Measurements from ENCODE around the gene CDK12. TPM values are rescaled to one million over a fixed set of nuclear protein-coding genes. Genes with fewer than 3 reads are reported as not detected.
"Not testable (repeated sequence)": the region's sequence is repeated elsewhere in the genome, so short reads cannot be mapped to it uniquely, and the experiment has no call there.

Gene CDK12
- total RNA-seq, 1 experiment from 2014 or later: 50.4 TPM

- not testable (repeated sequence) for DNase-seq (ENCODE audit: low spot score)
These were observed 35.6 kb downstream of the CDK12 start for GRCh38 chr17:39496921-39497320.

DNA sequence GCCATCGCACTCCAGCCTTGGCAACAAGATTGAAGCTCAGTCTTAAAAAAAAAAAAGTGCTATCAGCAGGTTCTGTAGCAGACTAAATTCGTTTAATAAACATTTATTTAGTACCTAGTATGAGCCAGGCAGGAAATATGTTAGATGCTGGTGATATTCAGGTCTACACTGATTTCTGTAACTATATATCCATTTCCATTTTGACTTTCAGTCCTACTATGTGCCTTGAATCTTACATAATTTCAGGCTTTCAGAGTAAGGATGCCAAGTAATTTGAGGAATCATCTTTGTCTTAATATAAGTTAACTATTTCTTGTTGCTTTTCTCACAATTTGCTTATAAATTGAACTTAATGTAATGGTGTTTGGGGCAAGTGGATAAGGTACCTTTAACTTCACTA lies 46.2 kb downstream of the CDK12 start:
- DNase-seq (ENCODE audit: low spot score): no peak

DNA sequence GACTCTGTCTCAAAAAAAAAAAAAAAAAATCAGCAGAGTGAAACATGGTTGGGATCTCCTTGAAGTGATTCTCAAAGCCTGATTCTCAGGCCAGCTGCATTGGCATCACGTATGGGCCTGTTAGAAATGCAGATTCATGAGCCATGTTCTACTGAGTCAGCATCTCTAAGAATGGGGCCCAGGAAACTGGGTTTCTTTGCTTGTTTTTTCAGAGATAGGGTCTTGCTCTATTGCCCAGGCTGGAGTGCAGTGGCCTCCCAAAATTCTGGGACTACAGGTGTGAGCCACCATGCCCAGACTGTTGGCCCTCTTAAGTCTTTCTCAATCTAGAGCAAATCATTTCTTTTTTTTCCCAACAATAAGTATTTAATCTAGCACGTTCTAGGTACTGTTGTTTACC lies 47.7 kb downstream of the CDK12 start:
- DNase-seq (ENCODE audit: low spot score): no peak

- DNase-seq (ENCODE audit: low spot score): no peak
These were observed 52.0 kb downstream of the CDK12 start for GRCh38 chr17:39513309-39513708.

DNA sequence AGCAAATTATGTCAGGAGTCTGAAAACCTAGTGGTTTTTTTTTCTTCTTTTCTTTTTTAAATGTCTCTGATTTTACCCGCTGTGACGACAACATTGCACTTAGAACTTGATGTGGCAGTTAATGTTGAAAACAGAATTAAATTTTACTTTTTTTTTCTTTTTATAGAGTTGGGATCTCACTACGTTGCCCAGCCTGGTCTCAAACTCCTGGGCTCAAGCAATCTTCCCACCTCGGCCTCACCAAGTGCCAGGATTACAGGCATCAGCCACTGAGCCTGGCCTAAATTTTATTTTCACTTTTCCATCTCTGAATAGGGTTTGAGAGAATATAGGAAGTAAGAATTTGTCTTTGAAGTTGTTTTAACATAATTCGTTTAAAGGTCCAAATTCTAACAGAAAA lies 52.6 kb downstream of the CDK12 start:
- DNase-seq (ENCODE audit: low spot score): no peak

GRCh38 chr17:39517224-39517623 lies 55.9 kb downstream of the CDK12 start:
- DNase-seq (ENCODE audit: low spot score): peak; percentile 85

DNA sequence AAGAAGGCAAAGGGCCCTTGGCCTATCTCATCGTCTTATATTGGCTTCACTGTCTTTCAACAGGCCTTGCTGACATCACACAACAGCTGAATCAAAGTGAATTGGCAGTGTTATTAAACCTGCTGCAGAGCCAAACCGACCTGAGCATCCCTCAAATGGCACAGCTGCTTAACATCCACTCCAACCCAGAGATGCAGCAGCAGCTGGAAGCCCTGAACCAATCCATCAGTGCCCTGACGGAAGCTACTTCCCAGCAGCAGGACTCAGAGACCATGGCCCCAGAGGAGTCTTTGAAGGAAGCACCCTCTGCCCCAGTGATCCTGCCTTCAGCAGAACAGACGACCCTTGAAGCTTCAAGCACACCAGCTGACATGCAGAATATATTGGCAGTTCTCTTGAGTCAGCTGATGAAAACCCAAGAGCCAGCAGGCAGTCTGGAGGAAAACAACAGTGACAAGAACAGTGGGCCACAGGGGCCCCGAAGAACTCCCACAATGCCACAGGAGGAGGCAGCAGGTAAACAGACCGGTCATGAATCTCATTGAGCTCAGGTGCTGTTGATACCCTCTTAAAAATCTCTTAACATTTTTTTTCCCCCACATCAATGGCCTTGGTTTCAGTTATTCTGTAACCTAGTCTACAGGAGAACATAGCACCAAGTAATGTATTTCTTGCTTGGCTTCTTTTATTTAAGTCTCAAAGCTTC lies 64.7 kb downstream of the CDK12 start:
- no peak for DNase-seq (ENCODE audit: low spot score)

DNA sequence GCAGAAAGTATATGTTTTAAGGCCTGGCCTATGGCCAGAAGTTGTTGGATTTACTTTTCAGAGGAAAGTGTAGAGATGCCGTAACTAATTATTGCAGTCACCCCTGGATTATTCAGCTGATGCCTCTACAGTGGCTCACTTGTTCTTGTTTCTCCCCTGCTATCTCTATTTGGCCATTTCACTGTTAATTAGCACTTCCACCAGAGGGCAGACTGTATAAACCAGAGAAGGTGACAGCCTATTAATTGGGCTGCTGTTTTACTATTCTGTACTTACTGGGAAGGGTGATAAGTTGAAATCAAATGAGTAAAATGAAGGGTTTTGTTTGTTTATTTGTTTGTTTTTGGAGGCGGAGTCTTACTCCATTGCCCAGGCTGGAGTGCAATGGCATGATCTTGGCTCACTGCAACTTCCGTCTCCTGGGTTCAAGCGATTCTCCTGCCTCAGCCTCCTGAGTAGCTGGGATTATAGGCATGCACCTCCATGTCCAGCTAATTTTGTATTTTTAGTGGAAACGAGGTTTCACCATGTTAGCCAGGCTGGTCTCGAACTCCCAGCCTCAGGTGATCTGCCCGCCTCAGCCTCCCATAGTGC lies 66.0 kb downstream of the CDK12 start:
- no peak for DNase-seq (ENCODE audit: low spot score)

- no peak for DNase-seq (ENCODE audit: low spot score)
These were observed 68.2 kb downstream of the CDK12 start for GRCh38 chr17:39529455-39529854.

DNA sequence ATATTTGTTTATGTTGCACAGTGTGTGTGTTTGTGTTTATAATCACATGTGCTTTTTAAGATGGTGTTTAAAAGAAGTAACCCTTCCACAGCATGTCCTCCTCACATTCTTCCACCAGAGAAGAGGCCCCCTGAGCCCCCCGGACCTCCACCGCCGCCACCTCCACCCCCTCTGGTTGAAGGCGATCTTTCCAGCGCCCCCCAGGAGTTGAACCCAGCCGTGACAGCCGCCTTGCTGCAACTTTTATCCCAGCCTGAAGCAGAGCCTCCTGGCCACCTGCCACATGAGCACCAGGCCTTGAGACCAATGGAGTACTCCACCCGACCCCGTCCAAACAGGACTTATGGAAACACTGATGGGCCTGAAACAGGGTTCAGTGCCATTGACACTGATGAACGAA lies 69.2 kb downstream of the CDK12 start:
- no peak for DNase-seq (ENCODE audit: low spot score)

DNA sequence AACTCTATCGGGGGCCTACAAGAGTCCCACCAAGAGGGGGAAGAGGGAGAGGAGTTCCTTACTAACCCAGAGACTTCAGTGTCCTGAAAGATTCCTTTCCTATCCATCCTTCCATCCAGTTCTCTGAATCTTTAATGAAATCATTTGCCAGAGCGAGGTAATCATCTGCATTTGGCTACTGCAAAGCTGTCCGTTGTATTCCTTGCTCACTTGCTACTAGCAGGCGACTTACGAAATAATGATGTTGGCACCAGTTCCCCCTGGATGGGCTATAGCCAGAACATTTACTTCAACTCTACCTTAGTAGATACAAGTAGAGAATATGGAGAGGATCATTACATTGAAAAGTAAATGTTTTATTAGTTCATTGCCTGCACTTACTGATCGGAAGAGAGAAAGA lies 70.0 kb downstream of the CDK12 start:
- no peak for DNase-seq (ENCODE audit: low spot score)

- no peak for DNase-seq (ENCODE audit: low spot score)
These were observed 72.6 kb downstream of the CDK12 start for GRCh38 chr17:39533891-39534290.

GRCh38 chr17:39534768-39535405 lies 73.6 kb downstream of the CDK12 start:
- DNase-seq (ENCODE audit: low spot score): no peak

- DNase-seq (ENCODE audit: low spot score): no peak
These were observed 75.2 kb downstream of the CDK12 start for GRCh38 chr17:39536468-39536867.

DNA sequence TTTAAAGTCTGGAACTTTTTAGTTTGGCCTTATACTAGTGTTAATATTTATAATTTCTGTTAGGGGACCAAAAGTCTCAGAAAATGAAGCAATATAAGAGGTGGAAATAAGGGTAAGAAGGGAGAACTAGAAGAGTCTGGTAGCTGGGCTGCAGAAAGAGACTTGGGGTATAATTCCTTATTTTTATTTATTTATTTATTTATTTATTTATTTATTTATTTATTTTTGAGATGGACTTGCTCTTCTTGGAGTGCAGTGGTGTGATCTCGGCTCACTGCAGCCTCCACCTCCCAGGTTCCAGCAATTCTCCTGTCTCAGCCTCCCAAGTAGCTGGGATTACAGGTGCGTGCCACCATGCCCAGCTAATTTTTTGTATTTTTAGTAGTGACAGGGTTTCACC lies 76.1 kb downstream of the CDK12 start:
- DNase-seq (ENCODE audit: low spot score): not testable (repeated sequence)

GRCh38 chr17:39538866-39539265 lies 77.6 kb downstream of the CDK12 start:
- DNase-seq (ENCODE audit: low spot score): no peak

- DNase-seq (ENCODE audit: low spot score): no peak
These were observed 79.3 kb downstream of the CDK12 start for GRCh38 chr17:39540611-39541010.

DNA sequence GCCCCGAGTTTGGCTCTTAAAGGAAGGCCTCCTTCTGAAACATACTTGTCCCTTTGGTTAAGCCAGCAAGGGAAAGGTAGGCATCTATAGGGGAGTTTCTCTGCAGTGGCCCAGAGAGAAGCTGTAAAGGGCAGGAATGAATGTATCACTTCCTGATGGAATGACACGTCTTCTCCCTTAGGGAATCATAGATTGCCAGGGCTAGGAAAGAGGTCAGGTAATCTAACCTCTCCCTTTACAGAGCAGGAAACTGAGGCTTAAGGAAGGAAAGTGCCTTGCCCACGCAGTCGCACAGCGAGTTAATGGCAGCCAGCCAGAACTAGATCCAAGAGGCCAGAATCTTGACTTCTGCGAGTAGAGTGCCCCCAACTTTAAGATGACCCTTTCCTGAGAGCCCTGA lies 80.4 kb downstream of the CDK12 start:
- no peak for DNase-seq (ENCODE audit: low spot score)

GRCh38 chr17:39543176-39543575 lies 81.9 kb downstream of the CDK12 start:
- no peak for DNase-seq (ENCODE audit: low spot score)

- no peak for DNase-seq (ENCODE audit: low spot score)
These were observed 82.4 kb downstream of the CDK12 start for GRCh38 chr17:39543664-39544063.

- DNase-seq (ENCODE audit: low spot score): not testable (repeated sequence)
These were observed 83.1 kb downstream of the CDK12 start for GRCh38 chr17:39544361-39544760.

DNA sequence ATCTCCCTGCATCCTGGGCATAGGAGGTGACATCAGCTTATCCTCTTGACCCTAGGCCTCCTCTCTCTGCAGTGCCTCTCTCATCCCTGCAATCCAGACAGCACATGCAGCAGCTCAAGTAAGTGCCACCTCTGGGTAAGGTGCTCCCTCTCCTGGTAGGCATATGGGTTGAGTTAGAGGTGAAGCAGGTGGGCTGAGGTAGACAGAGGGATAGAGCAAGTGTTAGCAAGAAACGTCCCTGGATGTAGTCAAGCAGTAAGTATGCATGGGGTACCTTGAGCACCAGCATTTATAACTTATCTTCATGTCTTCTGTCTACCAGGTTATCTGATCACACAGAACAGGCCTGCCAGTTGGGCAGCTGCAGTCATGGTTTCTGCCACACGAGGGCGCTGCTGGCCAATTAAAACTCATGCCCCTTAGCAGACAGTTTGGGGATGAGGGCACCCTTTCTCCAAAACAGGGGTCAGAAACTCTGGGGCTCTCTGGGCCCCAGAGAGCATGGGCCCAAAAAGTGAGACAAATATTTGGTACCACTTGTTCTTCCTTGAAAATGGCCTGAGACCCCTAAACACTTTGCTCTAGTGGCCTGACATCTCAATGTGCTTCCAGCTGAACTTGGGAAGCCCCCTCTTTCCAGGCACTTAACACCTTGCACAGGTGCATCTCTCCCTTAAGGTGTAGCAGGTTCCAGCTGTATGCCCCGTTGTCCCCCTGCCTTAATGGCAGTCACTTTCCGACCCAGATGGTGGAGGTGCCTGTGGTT lies 86.6 kb downstream of the CDK12 start:
- DNase-seq (ENCODE audit: low spot score): peak; percentile 49
